ENCODE measurements around the gene STARD8.

The STARD8 gene

GRCh38 chrX:68692651-68693050, 45.2 kb downstream of the STARD8 start:
- no peak for DNase-seq (ENCODE audit: low read depth)

GRCh38 chrX:68693481-68694434, 46.3 kb downstream of the STARD8 start:
- DNase-seq (ENCODE audit: low read depth), result no peak

GRCh38 chrX:68694435-68695205, 47.2 kb downstream of the STARD8 start:
- no peak for DNase-seq (ENCODE audit: low read depth)

GRCh38 chrX:68695206-68695845, 47.9 kb downstream of the STARD8 start:
- DNase-seq (ENCODE audit: low read depth), result no peak

- DNase-seq (ENCODE audit: low read depth), result no peak
Observed at GRCh38 chrX:68696267-68696990, 49.0 kb downstream of the STARD8 start.

- DNase-seq (ENCODE audit: low read depth), result no peak
Observed at GRCh38 chrX:68697036-68697435, 49.6 kb downstream of the STARD8 start.

- no peak for DNase-seq (ENCODE audit: low read depth)
Observed at GRCh38 chrX:68697465-68698125, 50.1 kb downstream of the STARD8 start.

- DNase-seq (ENCODE audit: low read depth), result no peak
Observed at GRCh38 chrX:68698942-68699341, 51.5 kb downstream of the STARD8 start.

GRCh38 chrX:68699960-68700746, 52.7 kb downstream of the STARD8 start:
- no peak for DNase-seq (ENCODE audit: low read depth)

GRCh38 chrX:68703369-68703768, 55.9 kb downstream of the STARD8 start:
- DNase-seq (ENCODE audit: low read depth), result no peak

- DNase-seq (ENCODE audit: low read depth), result no peak
Observed at GRCh38 chrX:68703846-68704245, 56.4 kb downstream of the STARD8 start.

- no peak for DNase-seq (ENCODE audit: low read depth)
Observed at GRCh38 chrX:68705986-68706385, 58.5 kb downstream of the STARD8 start.

GRCh38 chrX:68708503-68709290, 61.2 kb downstream of the STARD8 start:
- DNase-seq (ENCODE audit: low read depth), result no peak

- no peak for DNase-seq (ENCODE audit: low read depth)
Observed at GRCh38 chrX:68710870-68711576, 63.6 kb downstream of the STARD8 start.

GRCh38 chrX:68711845-68712244, 64.4 kb downstream of the STARD8 start:
- DNase-seq (ENCODE audit: low read depth), result no peak

- no peak for DNase-seq (ENCODE audit: low read depth)
Observed at GRCh38 chrX:68714856-68715255, 67.4 kb downstream of the STARD8 start.

GRCh38 chrX:68717196-68717595, 69.7 kb downstream of the STARD8 start:
- no peak for DNase-seq (ENCODE audit: low read depth)

- DNase-seq (ENCODE audit: low read depth), result no peak
Observed at GRCh38 chrX:68717663-68718442, 70.4 kb downstream of the STARD8 start.
